HepG2 (cell line): ENCODE results near the gene KIZ. TPM values are rescaled to one million over a fixed set of nuclear protein-coding genes. Genes with fewer than 3 reads are reported as not detected.

ENCODE experiments used
- ATRX ChIP-seq: sonication (generic); formaldehyde crosslinking; IDR thresholded peaks from 2 replicates; pipeline ENCODE4 v1.4.0; 2020; ENCODE audit warnings: missing genetic modification reagents, borderline replicate concordance
- BHLHE40 ChIP-seq: IDR thresholded peaks from 2 replicates; pipeline ENCODE4 v1.6.1; 2011; ENCODE audit warnings: low read length, improper control_type of control experiment
- ERF ChIP-seq: IDR thresholded peaks from 2 replicates; pipeline ENCODE4 v1.6.1; 2018; ENCODE audit warnings: missing biosample characterization, missing genetic modification reagents
- ETV5 ChIP-seq: IDR thresholded peaks from 2 replicates; pipeline ENCODE4 v1.6.1; 2018; ENCODE audit warnings: missing biosample characterization, missing genetic modification reagents, inconsistent platforms, borderline replicate concordance
- KLF13 ChIP-seq: sonication (generic); formaldehyde crosslinking; IDR thresholded peaks from 2 replicates; pipeline ENCODE4 v1.4.0; 2020; ENCODE audit warnings: mild to moderate bottlenecking, missing genetic modification reagents
- KMT2A ChIP-seq: sonication (generic); formaldehyde crosslinking; IDR thresholded peaks from 2 replicates; pipeline ENCODE4 v1.4.0; 2020; ENCODE audit warnings: missing genetic modification reagents
- KMT2B ChIP-seq: IDR thresholded peaks from 2 replicates; pipeline ENCODE4 v1.6.1; 2016; ENCODE audit warnings: missing genetic modification reagents, missing compliant biosample characterization
- MEIS2 ChIP-seq: sonication (generic); formaldehyde crosslinking; IDR thresholded peaks from 2 replicates; pipeline ENCODE4 v1.9.0; 2021; ENCODE audit warnings: mild to moderate bottlenecking, missing genetic modification reagents
- MTF2 ChIP-seq: sonication (generic); formaldehyde crosslinking; IDR thresholded peaks from 2 replicates; pipeline ENCODE4 v1.5.0; 2020; ENCODE audit warnings: missing genetic modification reagents, borderline replicate concordance
- NFAT5 ChIP-seq: sonication (generic); formaldehyde crosslinking; IDR thresholded peaks from 2 replicates; pipeline ENCODE4 v1.4.0; 2020; ENCODE audit warnings: missing genetic modification reagents
- TSC22D2 ChIP-seq: sonication (generic); formaldehyde crosslinking; IDR thresholded peaks from 2 replicates; pipeline ENCODE4 v1.5.1; 2020; ENCODE audit warnings: missing genetic modification reagents, mild to moderate bottlenecking, borderline replicate concordance
- ZBTB7A ChIP-seq: sonication (generic); formaldehyde crosslinking; IDR thresholded peaks from 2 replicates; pipeline ENCODE4 v1.8.0; 2022; ENCODE audit warnings: mild to moderate bottlenecking, missing genetic modification reagents
- ZFX ChIP-seq: sonication (generic); formaldehyde crosslinking; IDR thresholded peaks from 2 replicates; pipeline ENCODE4 v1.4.0; 2020; ENCODE audit warnings: mild to moderate bottlenecking, low read depth, missing genetic modification reagents, moderate library complexity
- ZGPAT ChIP-seq: IDR thresholded peaks from 2 replicates; pipeline ENCODE4 v1.6.1; 2016; ENCODE audit warnings: mild to moderate bottlenecking
- ZKSCAN5 ChIP-seq: sonication (generic); formaldehyde crosslinking; IDR thresholded peaks from 2 replicates; pipeline ENCODE4 v1.5.1; 2020; ENCODE audit warnings: mild to moderate bottlenecking, missing genetic modification reagents
- ZNF121 ChIP-seq: sonication (generic); formaldehyde crosslinking; IDR thresholded peaks from 2 replicates; pipeline ENCODE4 v1.5.0; 2020; ENCODE audit warnings: mild to moderate bottlenecking, missing genetic modification reagents
- ZNF563 ChIP-seq: sonication (generic); formaldehyde crosslinking; IDR thresholded peaks from 2 replicates; pipeline ENCODE4 v1.8.0; 2022; ENCODE audit warnings: mild to moderate bottlenecking, moderate library complexity, missing genetic modification reagents
- ZNF878 ChIP-seq: sonication (generic); formaldehyde crosslinking; IDR thresholded peaks from 2 replicates; pipeline ENCODE4 v1.8.1; 2023; ENCODE audit warnings: mild to moderate bottlenecking, missing genetic modification reagents, moderate library complexity
- ZXDC ChIP-seq: sonication (generic); formaldehyde crosslinking; IDR thresholded peaks from 2 replicates; pipeline ENCODE4 v1.5.0; 2020; ENCODE audit warnings: mild to moderate bottlenecking, missing genetic modification reagents
- polyA plus RNA-seq, 8 experiments: library from polyadenylated mRNA; depleted of rRNA in 3 of 8; stranded (reverse) in 7 of 8; unstranded in 1 of 8; fragments of >200 nt; fragmentation: Illumina TruSeq in 4 of 8; extraction: Trizol in 4 of 8; gene quantifications; 2 replicates each; pipeline versions ENCODE4 v1.2.1 to v1.2.3, GENCODE V29; 2011 to 2016; ENCODE audit warnings: low read depth in 4 of 8, missing spikeins in 1 of 8, mixed read lengths in 1 of 8; ENCODE audit not compliant: insufficient read depth in 1 of 8
- total RNA-seq, 5 experiments: library from RNA; depleted of rRNA; stranded (reverse); fragments of >200 nt; fragmentation: Illumina TruSeq; extraction: Trizol; gene quantifications; 2 replicates each; pipeline ENCODE4 v1.2.3, GENCODE V29; 2016; ENCODE audit warnings: low read depth in 1 of 5

Gene KIZ
- total and polyA plus RNA-seq, 2 of the 13 experiments (the other 11 are each of a cell fraction or from before 2014, with no cell fraction given), result 46.3 to 114 TPM

GRCh38 chr20:21077809-21078345 lies 48.0 kb upstream of the KIZ start (continued):
- TF ChIP-seq ZKSCAN5, result no peak
- no peak for TF ChIP-seq ATRX (CRISPR knock-in tag)
- TF ChIP-seq KLF13 (CRISPR knock-in tag), result no peak
- TF ChIP-seq KMT2B (CRISPR knock-in tag), result no peak
- TF ChIP-seq ZXDC (CRISPR knock-in tag), result no peak
- TF ChIP-seq KMT2A (CRISPR knock-in tag), result no peak
- TF ChIP-seq MTF2, result no peak
- peak; percentile 38; the same call in 1 of the 2 replicates for TF ChIP-seq BHLHE40
- TF ChIP-seq NFAT5, result no peak
- TF ChIP-seq ZNF878 (CRISPR knock-in tag), result no peak
- TF ChIP-seq ZBTB7A, result no peak
- peak; percentile 31; the same call in 1 of the 2 replicates for TF ChIP-seq ERF (CRISPR knock-in tag)
- TF ChIP-seq MEIS2, result peak; percentile 43; the same call in 1 of the 2 replicates
- peak; percentile 53; the same call in 1 of the 2 replicates for TF ChIP-seq ETV5
- peak; percentile 70 for TF ChIP-seq ZGPAT (CRISPR knock-in tag)
- TF ChIP-seq TSC22D2 (CRISPR knock-in tag), result no peak
- TF ChIP-seq ZFX (CRISPR knock-in tag), result no peak
- no peak for TF ChIP-seq ZNF121
- no peak for TF ChIP-seq ZNF563 (CRISPR knock-in tag)
